HG02885 (cell line): ENCODE data around the gene CMAS.
"Not testable (repeated sequence)": the region's sequence is repeated elsewhere in the genome, so short reads cannot be mapped to it uniquely, and the experiment has no call there.

Experiments
- ATAC-seq: cut with Tn5 transposase; IDR thresholded peaks from one replicate; pipeline ENCODE4 v1.9.1; 2021; ENCODE audit warnings: mild to moderate bottlenecking; ENCODE audit not compliant: unreplicated experiment, poor library complexity

Gene CMAS

GRCh38 chr12:22046090-22046967, at the start of gene CMAS:
Gene CMAS, plus strand, starts transcription at chr12:22046218. Its CDS starts 86 bp downstream, at chr12:22046304.
- ATAC-seq = peak; percentile 86

DNA sequence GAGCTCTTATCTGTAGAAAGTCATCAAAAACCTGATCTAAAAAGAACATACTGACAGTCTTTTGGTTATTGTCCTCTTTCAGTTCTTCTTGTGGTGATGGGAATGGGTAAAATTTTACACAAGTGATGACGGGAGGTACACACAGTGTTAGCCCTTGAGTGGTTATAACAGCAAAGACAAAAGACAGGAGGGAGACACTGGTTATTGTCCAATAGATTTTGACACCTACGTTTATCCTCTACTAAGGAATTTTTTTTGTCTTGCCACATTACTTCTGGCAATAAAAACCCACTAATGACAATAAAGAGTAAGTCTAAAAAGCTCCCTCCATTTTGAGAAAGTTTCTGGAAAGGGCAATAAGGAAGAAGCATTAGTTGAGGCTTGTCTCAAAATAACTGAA, 47.7 kb upstream of the CMAS start:
- no peak for ATAC-seq

DNA sequence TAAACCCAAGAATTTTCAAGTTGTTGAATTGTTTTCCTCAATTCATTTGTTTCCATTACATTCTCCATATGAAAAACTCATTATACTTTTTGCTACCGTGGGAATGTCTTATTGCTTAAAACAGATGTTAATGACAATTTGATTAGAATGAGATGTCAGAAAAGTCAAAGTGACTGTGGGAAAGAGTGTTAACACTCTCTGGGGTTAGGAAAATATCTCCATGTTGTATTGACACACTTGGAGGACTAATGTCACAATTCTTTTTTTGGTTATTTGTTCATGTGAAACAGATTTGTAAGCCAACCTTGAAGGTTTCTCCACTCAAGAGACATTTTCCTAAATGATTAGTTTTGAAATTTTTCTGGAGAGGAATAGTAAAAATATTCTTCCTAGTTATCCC, 47.2 kb upstream of the CMAS start:
- ATAC-seq = no peak

DNA sequence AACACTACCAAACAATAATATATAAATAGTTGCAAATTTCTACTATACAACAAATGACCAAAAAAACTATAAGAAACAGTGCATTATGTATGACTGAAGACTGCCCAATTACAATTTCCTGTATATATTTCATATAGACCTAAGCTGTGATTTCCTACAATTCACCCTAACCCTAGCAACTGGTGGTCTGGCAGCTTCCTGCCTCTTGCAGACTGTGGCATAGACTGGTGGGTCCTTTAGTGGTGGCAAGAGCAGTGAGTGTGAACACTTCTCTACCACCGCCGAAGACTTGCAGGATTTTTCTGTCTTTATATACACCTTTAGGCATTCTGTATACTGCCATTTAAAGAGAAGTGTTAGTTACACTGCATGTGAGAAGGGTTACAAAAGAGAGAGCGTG, 43.6 kb upstream of the CMAS start:
- ATAC-seq = no peak

- ATAC-seq = not testable (repeated sequence)
These were observed 38.2 kb upstream of the CMAS start for GRCh38 chr12:22007794-22008193.

DNA sequence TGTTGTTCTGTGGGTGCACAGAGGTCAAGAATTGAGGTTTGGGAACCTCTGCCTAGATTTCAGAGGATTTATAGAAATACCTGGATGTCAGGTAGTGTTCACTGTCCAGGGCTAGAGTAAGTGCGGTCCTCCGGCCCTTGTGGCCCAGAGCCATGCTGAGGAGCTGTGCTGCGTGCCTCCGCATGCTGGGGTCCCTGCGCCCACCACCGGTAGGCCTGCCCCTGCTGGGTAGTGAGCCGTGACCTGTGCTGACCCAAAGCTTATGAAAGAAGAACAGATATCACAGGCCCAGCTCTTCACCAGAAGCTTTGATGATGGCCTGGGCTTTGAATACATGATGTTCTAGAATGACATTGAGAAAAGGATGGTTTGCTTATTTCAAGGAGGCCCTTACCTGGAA, 37.8 kb upstream of the CMAS start:
- ATAC-seq = no peak

GRCh38 chr12:22014041-22014782, 31.8 kb upstream of the CMAS start:
- no peak for ATAC-seq

DNA sequence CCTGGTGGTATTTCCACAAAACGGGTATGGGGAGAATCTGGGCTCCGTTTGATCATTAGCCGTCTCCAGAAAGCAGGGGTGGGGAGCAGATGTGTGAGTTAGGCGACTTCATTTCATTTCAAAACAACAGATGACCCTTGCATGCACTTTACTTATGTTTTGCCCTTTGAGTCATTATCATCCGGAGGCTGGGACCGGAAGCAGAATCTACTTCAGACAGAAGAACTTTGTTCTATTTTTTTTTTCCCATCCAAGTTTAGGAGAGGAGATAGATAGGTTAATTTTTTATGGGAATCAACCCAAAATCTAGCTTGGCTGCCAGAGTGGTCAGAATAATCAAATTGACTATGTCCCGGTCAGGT, 31.3 kb upstream of the CMAS start:
- ATAC-seq = no peak

DNA sequence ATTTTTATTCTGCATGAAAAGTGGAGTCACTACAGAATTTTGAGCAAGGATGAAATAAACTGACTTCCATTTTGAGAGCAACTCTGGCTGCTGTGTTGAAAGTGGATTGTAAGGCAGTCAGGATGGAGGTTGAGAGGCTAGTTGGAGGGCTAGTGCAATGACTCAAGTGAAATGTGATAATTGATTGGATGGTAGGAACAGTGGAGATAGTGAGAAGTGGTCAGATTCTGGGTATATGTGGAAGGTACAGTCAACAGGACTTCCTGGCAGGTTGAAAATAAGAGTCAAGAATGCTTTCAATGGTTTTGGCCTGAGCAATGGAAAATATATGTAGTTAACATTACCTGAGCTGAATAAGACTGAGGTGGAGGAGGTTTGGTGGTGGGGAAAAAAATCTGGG, 29.0 kb upstream of the CMAS start:
- no peak for ATAC-seq

DNA sequence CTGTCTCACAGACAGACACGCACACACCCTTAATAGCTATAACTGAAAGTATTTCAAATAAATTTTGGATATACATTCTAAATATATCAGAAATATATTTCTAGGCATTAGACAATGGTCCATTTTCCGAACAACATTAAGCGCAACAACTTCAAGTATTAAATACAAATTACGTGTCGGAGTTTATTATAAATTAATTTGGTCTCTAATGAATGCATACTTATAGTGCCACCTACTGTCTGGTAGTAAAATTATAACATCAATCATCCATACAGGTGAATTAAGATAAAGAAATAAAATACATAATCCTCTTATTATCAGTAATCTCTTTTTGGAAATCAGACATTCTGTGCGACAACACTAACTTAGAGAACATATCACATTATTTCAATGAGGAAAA, 27.2 kb upstream of the CMAS start:
- ATAC-seq = no peak

- not testable (repeated sequence) for ATAC-seq
These were observed 22.5 kb upstream of the CMAS start for GRCh38 chr12:22023489-22023888.

DNA sequence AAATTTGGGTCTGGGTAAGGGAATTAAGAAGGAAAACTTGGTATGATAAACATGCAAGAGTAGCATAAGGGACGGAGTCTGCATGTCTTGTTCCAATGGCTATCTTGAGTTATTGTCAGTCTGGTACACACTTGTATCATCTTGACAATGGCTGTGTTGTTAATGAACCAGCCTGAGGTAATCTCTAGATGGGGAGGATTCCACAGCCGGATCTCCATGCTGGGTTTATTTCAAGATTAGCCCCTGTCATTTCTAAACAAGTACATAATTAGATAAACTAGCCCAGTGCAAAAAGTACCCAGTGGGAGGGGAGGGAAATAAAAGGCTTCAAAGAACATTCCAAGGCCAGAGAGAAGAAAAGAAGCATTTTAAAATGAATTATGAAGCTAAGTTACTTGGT, 16.5 kb upstream of the CMAS start:
- ATAC-seq = no peak

GRCh38 chr12:22029991-22030390, 16.0 kb upstream of the CMAS start:
- ATAC-seq = no peak

DNA sequence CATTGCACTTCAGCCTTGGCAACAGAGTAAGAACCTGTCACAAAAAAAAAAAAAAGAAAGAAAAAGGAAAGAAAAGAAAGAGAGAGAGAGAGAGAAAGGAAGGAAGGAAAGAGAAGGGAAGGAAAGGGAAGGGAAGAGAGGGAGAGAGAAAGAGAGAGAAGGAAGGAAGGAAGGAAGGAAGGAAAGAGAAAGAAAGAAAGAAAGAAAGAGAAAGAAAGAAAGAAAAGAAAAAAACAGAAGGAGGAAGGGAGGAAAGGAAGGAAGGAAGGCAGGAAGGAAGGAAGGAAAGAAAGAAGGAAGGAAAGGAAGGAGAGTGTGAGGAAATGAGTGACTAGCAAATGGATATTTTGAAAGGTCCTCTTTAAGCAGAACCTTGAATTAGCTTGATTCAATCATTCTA, 13.3 kb upstream of the CMAS start:
- no peak for ATAC-seq

DNA sequence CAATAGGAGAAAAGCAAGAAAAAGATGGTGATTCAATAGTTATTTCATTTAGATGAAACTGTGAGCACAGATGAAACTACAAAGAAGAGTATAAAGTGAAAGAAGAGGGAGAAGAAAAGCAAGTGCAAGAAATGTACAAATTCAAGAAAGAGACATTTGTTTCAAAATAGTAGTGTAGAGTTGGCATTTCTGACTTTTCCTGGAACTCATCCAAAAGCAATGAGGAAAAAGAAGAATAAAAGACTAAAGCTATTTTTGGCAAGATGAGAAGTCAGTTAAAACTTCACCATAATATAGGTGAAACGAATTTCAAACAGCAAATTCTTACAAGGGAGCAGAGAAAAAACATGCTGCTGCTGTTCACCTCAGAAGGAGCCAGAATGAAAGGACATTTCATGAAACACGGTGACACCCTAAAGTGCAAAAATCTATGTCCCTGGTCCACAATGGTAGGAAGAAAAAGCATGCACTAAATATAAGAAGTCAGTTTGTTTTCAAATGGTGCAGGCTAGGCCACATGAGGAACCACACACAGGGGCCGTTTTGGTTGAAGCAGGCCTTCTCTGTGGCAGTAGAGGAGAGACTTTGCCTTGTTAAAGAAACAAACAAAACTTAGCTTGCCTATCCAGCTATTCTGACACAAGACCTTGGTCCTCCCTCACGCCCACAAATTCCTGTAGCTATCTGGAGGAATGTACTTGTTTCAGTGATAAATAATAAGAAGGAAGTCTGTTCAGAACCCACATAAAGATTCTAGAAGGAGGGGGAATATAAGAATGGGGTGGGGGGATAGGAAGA, 11.1 kb upstream of the CMAS start:
- no peak for ATAC-seq

GRCh38 chr12:22037947-22038346, 8.1 kb upstream of the CMAS start:
- ATAC-seq = no peak

DNA sequence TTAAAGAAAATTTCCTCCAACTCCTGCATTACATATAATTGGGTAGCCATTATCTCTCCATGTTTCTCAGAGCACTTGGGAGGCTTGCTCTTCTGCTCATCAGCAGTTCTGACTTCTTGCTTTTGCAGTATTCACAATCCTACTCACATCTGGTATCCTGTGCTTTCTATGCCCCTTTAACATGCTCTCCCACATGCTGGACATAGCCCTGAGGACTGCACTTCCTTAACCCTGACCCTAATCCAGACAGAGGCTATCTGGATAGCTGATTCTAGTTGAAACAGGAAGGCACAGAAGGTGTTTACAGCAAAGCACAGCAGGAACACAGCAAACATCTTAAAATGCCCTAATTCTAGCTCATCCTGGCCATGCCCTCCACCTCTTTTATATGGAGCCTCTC, 7.3 kb upstream of the CMAS start:
- no peak for ATAC-seq

GRCh38 chr12:22039361-22039760, 6.7 kb upstream of the CMAS start:
- ATAC-seq = no peak

- ATAC-seq = no peak
These were observed 2.9 kb upstream of the CMAS start for GRCh38 chr12:22042976-22043669.

DNA sequence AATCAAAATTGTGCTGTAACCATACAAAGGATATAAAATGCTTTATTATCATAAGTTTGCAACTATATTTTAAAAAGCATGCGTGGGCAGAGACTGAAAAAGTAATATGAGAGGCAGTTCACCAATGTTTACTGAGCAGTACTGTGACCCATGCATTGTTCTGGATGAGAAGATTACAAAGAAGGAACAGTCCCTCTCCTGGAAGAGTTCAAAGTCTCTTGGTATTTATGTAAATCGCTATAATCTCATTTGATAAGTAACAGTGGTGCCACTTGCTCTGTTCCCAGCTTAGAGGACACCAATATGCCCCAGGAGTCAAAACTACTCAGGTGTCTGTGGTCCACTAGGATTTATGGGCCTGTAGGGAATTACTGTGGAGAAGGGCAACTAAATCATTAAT, 2.1 kb upstream of the CMAS start:
- ATAC-seq = no peak
